ENCODE measurements around the gene NR6A1.
"Not testable (repeated sequence)": the region's sequence is repeated elsewhere in the genome, so short reads cannot be mapped to it uniquely, and the experiment has no call there.

Gene NR6A1

GRCh38 chr9:124776618-124776953, 5.5 kb upstream of the NR6A1 start:
- DNase-seq, result no peak

- DNase-seq, result peak; percentile 74 to 82
These were observed 3.2 kb upstream of the NR6A1 start for GRCh38 chr9:124774129-124774978.

DNA sequence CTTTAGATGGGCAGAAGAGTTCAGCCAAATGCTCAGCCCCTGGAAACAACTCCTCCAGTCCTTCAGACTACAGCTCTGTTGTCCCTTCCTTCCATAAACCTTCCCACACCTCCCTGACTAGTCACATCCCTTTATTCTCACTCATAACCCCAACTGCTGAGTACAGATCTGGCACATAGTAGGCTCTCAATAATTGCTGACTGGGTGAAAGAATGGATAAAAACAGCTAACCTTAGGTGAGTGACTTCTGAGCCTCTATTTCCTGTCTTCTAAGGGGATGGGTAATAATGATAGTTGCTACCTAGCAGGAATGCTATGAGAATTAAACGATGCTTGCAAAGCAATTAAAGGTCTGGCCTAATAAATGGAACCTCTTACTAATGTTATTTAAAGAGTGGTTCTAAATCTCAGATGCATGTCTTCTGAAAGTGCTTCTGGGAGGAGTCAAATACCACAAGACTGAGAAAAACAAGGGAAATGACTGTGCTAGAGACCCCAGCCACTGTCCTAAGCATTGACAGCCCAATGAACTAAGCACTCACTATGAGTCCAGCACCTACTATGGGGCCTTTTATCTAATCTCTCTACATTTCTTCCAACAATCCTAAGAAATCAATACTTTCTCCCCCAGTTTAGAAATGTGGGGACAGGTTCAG, 2.5 kb upstream of the NR6A1 start:
- no peak for DNase-seq

DNA sequence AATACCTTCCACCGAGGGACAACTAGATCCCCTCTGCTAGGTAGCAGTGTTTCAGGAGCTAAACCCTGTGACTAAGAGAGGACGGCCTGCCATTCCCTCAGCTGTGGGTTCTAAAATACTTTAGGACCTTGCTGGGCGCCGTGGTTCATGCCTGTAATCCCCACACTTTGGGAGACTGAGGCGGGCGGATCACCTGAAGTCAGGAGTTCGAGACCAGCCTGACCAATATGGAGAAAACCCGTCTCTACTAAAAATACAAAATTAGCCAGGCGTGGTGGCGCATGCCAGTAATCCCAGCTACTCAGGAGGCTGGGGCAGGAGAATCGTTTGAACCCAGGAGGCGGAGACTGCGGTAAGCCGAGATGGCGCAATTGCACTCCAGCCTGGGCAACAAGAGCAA, 1.8 kb upstream of the NR6A1 start:
- not testable (repeated sequence) for DNase-seq

DNA sequence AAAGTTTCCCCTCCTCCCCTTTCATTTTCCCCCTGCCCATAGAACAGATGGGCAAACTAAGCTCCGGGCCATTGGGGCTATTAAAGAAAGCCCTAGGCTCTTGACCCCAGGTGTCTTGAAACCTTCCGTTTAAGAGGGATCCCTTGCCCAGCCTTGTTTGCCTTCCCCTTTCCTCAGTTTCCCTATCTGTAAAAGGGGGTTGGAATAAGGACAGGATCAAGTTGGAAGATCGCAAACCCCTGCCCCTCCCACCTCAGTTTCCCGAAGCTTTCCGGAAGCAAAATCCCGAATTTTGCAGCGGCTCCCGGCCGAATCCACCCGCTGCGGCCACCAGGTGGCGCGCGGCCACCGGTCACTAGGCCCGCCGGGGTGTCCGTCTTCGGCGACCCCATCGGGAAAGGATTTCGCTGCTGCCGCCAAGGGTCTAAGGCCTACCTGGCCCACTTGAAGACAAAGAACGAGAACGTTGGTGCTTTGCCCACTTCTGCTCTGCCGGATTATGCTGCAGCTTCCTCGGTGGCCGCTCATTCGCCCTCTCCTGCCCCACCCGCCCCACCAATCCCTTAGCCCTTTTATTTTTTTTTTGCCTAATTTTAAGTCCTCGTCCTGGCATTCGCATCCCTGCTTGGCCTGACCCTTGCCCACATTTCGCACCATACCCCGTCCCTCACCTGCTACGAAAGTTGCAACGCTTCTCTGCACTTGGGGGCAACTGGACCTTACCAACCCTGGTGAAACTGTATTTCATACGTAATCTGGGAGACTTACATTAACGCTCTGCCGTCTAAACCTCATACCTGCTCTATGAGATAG, 962 bp upstream of the NR6A1 start:
- DNase-seq, result peak in 1 of 2 experiments; percentile 40

DNA sequence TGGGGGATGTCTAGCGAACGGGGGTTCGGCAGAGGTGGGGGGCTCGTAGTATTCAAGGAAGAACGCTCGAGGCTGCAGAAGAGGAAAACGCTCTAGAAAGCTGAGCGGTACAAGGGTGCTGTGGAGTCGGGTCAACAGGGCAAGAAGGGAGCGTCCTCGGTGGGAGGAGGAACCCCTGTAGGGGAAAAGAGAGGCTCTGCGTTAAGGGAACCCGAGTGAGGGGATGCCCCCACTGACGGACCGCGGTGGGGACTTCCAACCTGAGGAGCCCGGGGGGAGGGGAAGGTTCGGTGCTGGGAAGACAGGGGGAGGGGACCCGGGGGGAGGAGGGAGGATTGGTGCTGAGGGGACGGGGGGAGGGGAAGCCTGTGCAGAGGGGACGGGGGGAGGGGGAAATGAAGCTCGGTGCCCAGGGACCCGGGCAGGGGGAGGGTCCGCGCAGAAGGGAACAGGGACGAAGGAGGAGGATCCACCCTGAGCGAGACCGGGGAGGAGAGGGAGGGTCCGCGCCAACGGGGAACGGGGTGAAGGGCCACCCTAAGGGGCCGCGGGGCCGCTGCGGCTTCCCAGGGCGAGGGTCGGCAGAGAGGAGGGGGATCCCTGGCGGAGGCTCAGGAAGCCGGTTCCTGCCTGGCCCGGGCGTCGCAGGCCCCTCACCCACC, 621 bp downstream of the NR6A1 start:
- peak in 1 of 2 experiments; percentile 22 for DNase-seq

- peak in 1 of 2 experiments; percentile 16 for DNase-seq
These were observed 1.4 kb downstream of the NR6A1 start for GRCh38 chr9:124769549-124770358.

DNA sequence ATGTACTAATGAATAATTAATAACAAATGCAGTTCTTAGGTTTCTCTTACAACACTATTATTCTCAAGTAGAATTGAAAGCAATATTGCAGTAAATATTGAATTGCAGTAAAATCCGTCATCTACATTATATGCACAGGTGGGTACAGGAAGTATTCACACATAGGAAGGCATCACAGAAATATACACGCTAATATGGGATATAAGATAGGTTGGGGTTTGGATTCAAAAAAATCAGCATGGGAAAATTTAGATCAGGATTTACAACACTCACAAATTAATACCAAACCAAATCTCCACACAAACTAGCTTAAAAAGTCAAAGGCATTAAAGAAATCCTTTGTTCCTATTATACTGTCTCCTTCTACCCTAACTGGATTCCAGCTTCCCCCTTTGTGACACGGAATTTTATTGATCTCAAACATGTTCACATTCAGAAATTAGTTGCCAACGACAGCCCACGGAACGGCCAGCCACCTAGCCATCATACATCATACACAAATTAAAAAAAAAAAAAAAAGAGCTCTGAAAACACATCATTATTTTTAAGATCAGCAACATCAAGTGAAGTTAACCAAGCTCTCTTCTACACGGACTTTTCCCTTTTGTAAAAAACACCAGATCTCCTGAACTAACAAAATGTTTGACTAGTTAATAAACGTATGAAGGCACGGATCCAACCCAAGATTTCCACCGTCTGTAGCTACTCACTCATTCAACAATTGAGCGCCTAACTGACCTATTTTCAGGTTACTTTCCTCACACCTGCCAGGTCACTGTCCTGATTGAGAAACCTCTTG, 2.2 kb downstream of the NR6A1 start:
- DNase-seq, result no peak

- no peak for DNase-seq
These were observed 2.8 kb downstream of the NR6A1 start for GRCh38 chr9:124768334-124768733.

GRCh38 chr9:124767821-124768220, 3.3 kb downstream of the NR6A1 start:
- DNase-seq, result no peak

- no peak for DNase-seq
These were observed 4.1 kb downstream of the NR6A1 start for GRCh38 chr9:124766815-124767554.

DNA sequence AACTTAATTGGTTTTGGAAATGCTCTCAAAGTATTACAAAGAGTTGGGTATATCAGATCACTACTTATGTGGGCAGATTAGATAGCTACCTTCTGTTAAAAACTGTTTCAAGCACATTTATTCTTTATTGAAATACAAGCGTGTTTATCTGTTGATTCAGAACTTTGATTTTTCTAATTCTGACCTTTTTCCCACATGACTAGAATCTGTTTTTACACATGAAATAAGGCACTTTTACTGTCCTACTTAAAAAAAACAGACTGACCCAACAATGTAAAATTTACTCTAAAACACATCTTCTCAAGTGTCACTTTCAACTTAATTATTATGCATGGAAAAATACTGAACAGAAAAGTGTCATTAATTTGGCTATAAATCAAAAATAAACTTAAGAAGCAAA, 4.8 kb downstream of the NR6A1 start:
- no peak for DNase-seq

DNA sequence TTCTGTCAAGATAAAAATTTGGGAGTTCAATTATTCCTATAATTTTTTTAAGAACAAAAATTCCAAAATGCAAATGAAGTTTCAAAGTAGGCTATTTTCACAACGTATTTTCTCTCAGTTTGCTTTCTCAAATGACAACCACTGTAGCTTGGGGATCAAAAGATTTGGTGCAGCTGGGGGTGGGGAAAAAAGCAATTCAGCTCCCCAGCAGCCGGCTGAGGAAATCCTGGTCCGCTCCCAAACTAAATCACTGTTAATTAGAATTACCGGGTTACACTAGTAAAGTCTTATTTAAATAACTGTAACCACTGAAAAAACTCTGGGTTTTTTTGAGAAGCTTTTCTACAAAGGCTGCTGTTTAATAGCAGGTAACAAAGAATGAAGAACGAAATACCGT, 5.7 kb downstream of the NR6A1 start:
- DNase-seq, result no peak

DNA sequence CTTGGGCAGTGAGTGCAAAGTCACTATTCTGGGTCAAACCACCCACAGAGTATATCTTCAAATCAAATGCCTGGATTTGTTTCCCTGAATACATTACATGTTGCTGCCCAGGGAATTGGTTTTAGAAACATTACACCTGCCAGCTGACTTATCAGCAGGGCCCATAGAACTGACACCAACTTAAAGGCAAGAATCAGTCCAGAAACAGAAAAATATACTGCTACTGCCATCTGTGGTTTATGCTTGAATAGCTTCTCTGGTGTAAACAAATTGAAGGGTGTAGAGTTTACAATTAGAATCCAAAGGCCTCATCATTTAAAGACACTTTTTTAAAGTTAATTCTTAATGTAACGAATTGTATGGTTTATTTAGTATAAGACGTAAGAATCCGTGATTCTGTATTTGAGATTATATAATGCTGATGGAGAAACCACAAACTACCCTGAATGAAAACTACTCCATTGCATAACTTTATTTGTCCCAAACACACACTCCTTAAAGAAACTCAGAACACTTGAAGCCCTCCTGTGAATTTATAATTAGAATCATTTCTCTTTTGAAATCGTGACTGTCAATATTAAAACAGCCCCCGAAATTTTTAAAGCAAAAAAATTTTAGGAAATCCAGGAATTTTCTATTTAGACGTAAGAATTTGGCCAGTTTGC, 6.2 kb downstream of the NR6A1 start:
- DNase-seq, result no peak

- no peak for DNase-seq
These were observed 8.5 kb downstream of the NR6A1 start for GRCh38 chr9:124762633-124763032.

- DNase-seq, result no peak
These were observed 9.4 kb downstream of the NR6A1 start for GRCh38 chr9:124761710-124762109.

- no peak for DNase-seq
These were observed 9.9 kb downstream of the NR6A1 start for GRCh38 chr9:124761196-124761595.

- no peak for DNase-seq
These were observed 10.4 kb downstream of the NR6A1 start for GRCh38 chr9:124760719-124761118.

DNA sequence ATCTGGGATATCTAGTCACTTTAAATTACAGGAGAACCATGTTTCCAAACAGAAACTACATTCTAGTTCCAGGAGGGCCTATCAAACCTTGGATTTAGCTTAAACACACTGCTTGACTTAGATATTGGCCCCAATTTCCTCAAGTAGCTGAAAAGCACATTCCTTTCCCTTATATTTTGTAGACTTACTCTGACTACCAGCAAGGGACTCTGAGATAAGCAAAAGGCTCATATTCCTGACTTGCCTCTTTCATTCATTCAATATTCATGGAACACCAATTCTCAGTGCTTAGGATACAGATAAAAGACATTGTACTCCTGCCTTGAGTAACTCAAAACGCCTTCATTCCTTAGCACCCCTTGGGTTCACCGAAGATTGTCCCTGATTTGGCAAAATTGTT, 11.8 kb downstream of the NR6A1 start:
- no peak for DNase-seq

GRCh38 chr9:124758691-124759090, 12.4 kb downstream of the NR6A1 start:
- no peak for DNase-seq
